ENCODE measurements around the gene FBN1. TPM values are rescaled to one million over a fixed set of nuclear protein-coding genes. Genes with fewer than 3 reads are reported as not detected.

FBN1 gene
- total and polyA plus RNA-seq, 2 experiments from 2014 or later = 1.9 to 3.8 TPM

GRCh38 chr15:48644467-48644826, 1.1 kb downstream of the FBN1 start:
- 0 out of 2 replicates have a peak, but pooled peaks cover 2% of the 10 kb centered on the region for H3F3A ChIP-seq (replicated peaks; ENCODE audit: low read depth)
- DNase-seq (ENCODE audit: low spot score) (no peak), ATAC-seq (no peak)
- no peaks in the 10 kb centered on the region for H3K9me2 ChIP-seq (ENCODE audit: insufficient read depth)
- H3K4me3 Mint-ChIP-seq = peak overlapping the region; percentile 65
- H3K4me1 Mint-ChIP-seq = peaks cover 24% of the 10 kb centered on the region
- no peak overlapping the region for H3K27ac Mint-ChIP-seq
- TF ChIP-seq, protein P1, sequence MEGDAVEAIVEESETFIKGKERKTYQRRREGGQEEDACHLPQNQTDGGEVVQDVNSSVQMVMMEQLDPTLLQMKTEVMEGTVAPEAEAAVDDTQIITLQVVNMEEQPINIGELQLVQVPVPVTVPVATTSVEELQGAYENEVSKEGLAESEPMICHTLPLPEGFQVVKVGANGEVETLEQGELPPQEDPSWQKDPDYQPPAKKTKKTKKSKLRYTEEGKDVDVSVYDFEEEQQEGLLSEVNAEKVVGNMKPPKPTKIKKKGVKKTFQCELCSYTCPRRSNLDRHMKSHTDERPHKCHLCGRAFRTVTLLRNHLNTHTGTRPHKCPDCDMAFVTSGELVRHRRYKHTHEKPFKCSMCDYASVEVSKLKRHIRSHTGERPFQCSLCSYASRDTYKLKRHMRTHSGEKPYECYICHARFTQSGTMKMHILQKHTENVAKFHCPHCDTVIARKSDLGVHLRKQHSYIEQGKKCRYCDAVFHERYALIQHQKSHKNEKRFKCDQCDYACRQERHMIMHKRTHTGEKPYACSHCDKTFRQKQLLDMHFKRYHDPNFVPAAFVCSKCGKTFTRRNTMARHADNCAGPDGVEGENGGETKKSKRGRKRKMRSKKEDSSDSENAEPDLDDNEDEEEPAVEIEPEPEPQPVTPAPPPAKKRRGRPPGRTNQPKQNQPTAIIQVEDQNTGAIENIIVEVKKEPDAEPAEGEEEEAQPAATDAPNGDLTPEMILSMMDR (conservative IDR thresholded peaks at IDR 0.05; ENCODE audit: low read depth in 2 of 2) = no peak
- no peak for TF ChIP-seq STAT1 (IDR thresholded peaks at IDR 0.05; ENCODE audit: unreplicated experiment)
- H3K4me3 ChIP-seq = peak overlapping the region; percentile 84
- H3K79me2 ChIP-seq (replicated peaks; ENCODE audit: insufficient read depth) = no peaks in the 10 kb centered on the region
- peaks cover 25% of the 10 kb centered on the region for H3K27me3 Mint-ChIP-seq (ENCODE audit: insufficient read depth, low read depth, poor library complexity)
- H4K20me1 ChIP-seq (replicated peaks; ENCODE audit: insufficient read depth) = peaks cover 3% of the 10 kb centered on the region
- H3K36me3 ChIP-seq (ENCODE audit: insufficient read depth) = no peaks in the 10 kb centered on the region
- H3K4me1 ChIP-seq (ENCODE audit: insufficient read depth) = peaks cover 28% of the 10 kb centered on the region
- no peaks in the 10 kb centered on the region for H3K36me3 Mint-ChIP-seq (ENCODE audit: low read depth)
- peak overlapping the region; percentile 100 for H2AFZ ChIP-seq
- H3K4me2 ChIP-seq = peak overlapping the region; percentile 92
- H3K27me3 ChIP-seq (ENCODE audit: insufficient read depth) = peaks cover 65% of the 10 kb centered on the region
- no peak overlapping the region for H3K27ac ChIP-seq (ENCODE audit: low read depth)
- H3K9me3 Mint-ChIP-seq = no peaks in the 10 kb centered on the region

DNA sequence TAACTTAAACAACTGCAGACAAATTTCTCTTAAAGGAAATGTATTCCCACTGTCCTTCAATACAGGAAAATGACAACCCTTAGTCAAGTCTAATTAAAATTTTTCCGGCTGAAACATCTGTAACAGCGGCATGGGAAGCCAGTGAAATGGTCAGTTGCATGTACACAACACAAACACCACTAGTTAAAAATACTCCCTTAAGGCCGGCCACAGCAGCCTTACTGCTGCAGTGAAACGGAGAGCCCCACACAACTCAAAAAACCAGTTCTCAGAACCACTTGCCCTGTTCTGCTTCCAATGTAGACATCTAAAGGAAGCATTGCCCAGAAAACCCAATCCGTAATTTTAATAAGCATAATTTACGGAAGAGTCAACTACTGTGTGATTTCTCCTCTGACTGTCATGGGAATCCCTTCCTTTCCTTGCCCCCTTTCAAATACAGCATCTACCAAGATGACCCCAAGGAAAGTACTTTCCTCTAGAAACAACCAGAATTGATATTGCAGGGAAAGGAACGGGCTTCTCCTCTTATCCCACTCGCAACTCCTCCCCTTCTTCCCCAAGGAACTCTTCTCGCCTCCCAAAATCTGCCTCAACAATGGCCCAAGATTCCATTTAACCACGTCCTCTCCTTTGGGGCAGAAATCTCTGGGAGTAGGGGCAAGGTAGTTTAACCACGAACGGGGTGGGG, 1.6 kb downstream of the FBN1 start:
- peak; percentile 54 for TF ChIP-seq EZH2 (IDR thresholded peaks at IDR 0.05; ENCODE audit: low read depth, unreplicated experiment)
- no peak for TF ChIP-seq ETS1 (IDR thresholded peaks at IDR 0.05)
- Histone ChIP-seq H3K4me2 (peak overlapping the region; percentile 92), H3K4me1 (ENCODE audit: insufficient read depth) (peaks cover 28% of the 10 kb centered on the region), H3K9me2 (ENCODE audit: insufficient read depth) (no peaks in the 10 kb centered on the region), H3K4me3 (peak overlapping the region; percentile 84), H3F3A (replicated peaks; ENCODE audit: low read depth) (0 out of 2 replicates have a peak, but pooled peaks cover 2% of the 10 kb centered on the region), H3K27me3 (ENCODE audit: insufficient read depth) (peaks cover 65% of the 10 kb centered on the region), H3K36me3 (ENCODE audit: insufficient read depth) (no peaks in the 10 kb centered on the region), H3K27ac (ENCODE audit: low read depth) (no peak overlapping the region), H3K79me2 (replicated peaks; ENCODE audit: insufficient read depth) (no peaks in the 10 kb centered on the region), H4K20me1 (replicated peaks; ENCODE audit: insufficient read depth) (peaks cover 3% of the 10 kb centered on the region), H2AFZ (peak overlapping the region; percentile 100)
- ATAC-seq = no peak
- Mint-ChIP-seq H3K27me3 (ENCODE audit: insufficient read depth, low read depth, poor library complexity) (peaks cover 25% of the 10 kb centered on the region), H3K27ac (no peak overlapping the region), H3K9me3 (no peaks in the 10 kb centered on the region), H3K4me1 (peaks cover 24% of the 10 kb centered on the region), H3K36me3 (ENCODE audit: low read depth) (no peaks in the 10 kb centered on the region), H3K4me3 (peak overlapping the region; percentile 65)
- DNase-seq (ENCODE audit: low spot score) = no peak

DNA sequence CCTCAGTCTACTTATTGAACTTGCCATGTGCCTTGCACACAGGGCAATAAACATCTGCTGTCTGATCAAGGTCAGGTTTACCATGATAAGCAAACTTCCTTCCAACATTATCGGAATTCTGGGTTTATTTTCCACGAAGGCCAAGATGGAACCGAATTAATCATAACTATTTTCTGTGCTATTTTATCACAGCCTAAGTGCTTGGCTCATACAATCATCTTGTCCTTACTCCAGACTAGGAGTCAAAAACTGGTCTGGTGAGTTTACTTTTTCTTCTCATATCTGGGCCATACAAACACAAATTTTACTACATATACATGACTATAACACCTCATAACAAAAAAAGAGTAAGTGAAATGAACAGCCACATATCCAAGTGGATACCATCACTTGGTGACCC, 2.3 kb downstream of the FBN1 start:
- peaks cover 25% of the 10 kb centered on the region for H3K27me3 Mint-ChIP-seq (ENCODE audit: insufficient read depth, low read depth, poor library complexity)
- DNase-seq (ENCODE audit: low spot score) (no peak), ATAC-seq (no peak)
- Histone ChIP-seq H3K27me3 (ENCODE audit: insufficient read depth) (peaks cover 65% of the 10 kb centered on the region), H4K20me1 (replicated peaks; ENCODE audit: insufficient read depth) (peaks cover 3% of the 10 kb centered on the region), H3K36me3 (ENCODE audit: insufficient read depth) (no peaks in the 10 kb centered on the region), H3K27ac (ENCODE audit: low read depth) (no peak overlapping the region), H3K4me3 (0 out of 2 replicates have a peak overlapping the region, but pooled peaks have one; percentile 84), H3K4me2 (peak overlapping the region; percentile 92; the same call in 1 of the 2 replicates), H3K4me1 (ENCODE audit: insufficient read depth) (peaks cover 28% of the 10 kb centered on the region), H3K79me2 (replicated peaks; ENCODE audit: insufficient read depth) (no peaks in the 10 kb centered on the region), H2AFZ (no peak overlapping the region), H3F3A (replicated peaks; ENCODE audit: low read depth) (0 out of 2 replicates have a peak, but pooled peaks cover 2% of the 10 kb centered on the region), H3K9me2 (ENCODE audit: insufficient read depth) (no peaks in the 10 kb centered on the region)
- no peaks in the 10 kb centered on the region for H3K36me3 Mint-ChIP-seq (ENCODE audit: low read depth)
- 0 out of 3 replicates have a peak overlapping the region, but pooled peaks have one; percentile 9 for H3K4me3 Mint-ChIP-seq
- H3K4me1 Mint-ChIP-seq = peaks cover 24% of the 10 kb centered on the region
- no peaks in the 10 kb centered on the region for H3K9me3 Mint-ChIP-seq
- no peak overlapping the region for H3K27ac Mint-ChIP-seq
- TF ChIP-seq ZNF331 (CRISPR knock-in tag; IDR thresholded peaks at IDR 0.05; ENCODE audit: low read depth) = no peak
- no peak for TF ChIP-seq EZH2phosphoT487 (IDR thresholded peaks at IDR 0.05; ENCODE audit: unreplicated experiment)
- TF ChIP-seq POLR2AphosphoS5 (IDR thresholded peaks at IDR 0.05; ENCODE audit: low read depth) = no peak
- TF ChIP-seq ETS1 (IDR thresholded peaks at IDR 0.05) = no peak
- TF ChIP-seq NANOG (IDR thresholded peaks at IDR 0.05; ENCODE audit: borderline replicate concordance) = no peak
- TF ChIP-seq STAT1 (IDR thresholded peaks at IDR 0.05; ENCODE audit: unreplicated experiment) = no peak
